Activated CD4-positive, CD25-positive, alpha-beta regulatory T cell treated with anti-CD3 and anti-CD28 coated beads, Interleukin-2, amount 50 U/mL, for 72 hours (primary cell): ENCODE data around the gene PSPC1.

Experiments used
- DNase-seq: peaks from one replicate; pipeline ENCODE4 v3.0.0; 2021

PSPC1 gene

DNA sequence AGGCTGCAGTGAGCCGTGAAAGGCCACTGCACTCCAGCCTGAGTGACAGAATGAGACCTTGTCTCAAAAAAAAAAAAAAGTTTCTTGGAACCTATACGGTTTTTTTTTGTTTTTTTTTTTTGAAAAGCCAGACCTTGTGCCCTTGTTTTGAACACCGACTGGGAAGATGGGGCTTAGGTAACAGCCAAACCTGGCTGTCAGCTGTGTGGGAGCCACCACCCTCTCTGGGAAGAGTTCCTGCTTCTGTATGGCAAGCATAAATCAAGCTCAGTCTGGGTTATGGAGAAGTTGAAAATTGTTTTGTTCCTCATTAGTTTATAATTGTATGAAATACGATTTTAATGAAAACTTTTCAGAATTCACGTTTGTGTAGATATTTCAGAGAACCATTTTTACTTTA lies 109.8 kb downstream of the PSPC1 start:
- no peak for DNase-seq

GRCh38 chr13:19670147-19670546 lies 112.6 kb downstream of the PSPC1 start:
- DNase-seq = no peak

GRCh38 chr13:19668778-19669177 lies 114.0 kb downstream of the PSPC1 start:
- DNase-seq = no peak

- no peak for DNase-seq
Measured at GRCh38 chr13:19665427-19665859, 117.3 kb downstream of the PSPC1 start.

DNA sequence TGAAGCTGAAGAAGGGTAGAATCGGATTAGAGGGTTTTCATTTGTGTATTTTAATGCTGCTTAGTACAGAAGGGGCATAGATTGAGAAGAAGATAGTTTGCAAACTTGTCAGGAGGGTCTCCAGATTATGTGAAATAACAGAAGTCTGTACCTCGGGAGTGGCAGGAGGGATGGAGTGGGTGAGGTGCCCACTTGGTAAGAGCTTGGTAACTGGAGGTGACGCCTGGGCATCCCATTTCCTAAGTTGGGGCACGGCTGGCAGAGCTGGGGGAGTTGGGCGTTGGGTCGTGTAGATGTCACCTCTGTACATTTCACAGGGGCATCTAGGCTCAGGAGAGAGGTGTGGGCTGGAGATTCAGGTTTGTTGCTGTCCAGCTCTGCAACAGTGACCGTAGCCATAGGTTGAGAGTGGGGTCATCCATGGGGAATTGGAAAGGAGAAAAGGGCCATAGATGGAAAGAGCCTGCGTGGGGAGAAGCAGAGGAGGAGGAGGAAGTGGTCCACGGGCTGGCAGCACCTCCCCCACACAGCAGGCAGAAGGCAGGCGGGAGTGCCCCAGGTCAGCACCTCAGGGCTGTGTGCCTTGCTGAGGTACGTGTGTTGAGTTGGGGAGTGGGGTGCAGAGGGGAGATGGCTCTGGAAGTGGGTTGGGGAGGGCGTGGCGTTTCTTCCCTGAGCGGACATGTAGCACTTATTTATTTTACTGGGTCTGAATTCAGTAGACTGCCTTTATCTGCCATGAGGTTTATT lies 118.1 kb downstream of the PSPC1 start:
- no peak for DNase-seq

DNA sequence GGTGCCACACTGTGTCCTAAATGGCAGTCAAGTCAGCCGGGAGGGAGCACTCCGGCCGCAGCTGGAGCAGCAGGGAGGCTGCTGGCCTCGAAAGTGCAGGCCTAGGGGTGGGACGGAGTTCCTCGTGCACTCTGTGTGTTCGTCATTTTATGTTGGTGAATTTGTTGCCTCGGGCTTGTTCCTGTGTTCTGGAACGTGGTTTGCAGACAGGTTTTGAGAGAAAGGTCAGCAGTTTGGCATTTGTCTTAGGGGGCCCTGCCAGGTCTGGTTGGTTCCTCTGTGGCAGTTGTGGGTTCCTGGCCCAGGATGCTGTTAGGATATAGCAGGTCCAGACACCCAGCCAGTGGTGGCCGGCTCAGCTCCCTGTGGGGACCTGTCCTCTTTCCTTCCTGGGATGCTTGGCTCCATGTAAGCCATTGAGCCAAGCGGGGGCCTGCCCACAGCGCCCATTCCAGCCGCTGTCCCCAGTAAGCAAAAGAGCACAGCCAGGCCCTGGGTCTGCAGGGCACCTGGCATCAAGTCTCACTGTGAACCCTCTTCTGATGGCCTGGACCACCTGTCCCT lies 119.2 kb downstream of the PSPC1 start:
- no peak for DNase-seq

GRCh38 chr13:19661561-19661960 lies 121.2 kb downstream of the PSPC1 start:
- no peak for DNase-seq

GRCh38 chr13:19661126-19661525 lies 121.6 kb downstream of the PSPC1 start:
- no peak for DNase-seq

DNA sequence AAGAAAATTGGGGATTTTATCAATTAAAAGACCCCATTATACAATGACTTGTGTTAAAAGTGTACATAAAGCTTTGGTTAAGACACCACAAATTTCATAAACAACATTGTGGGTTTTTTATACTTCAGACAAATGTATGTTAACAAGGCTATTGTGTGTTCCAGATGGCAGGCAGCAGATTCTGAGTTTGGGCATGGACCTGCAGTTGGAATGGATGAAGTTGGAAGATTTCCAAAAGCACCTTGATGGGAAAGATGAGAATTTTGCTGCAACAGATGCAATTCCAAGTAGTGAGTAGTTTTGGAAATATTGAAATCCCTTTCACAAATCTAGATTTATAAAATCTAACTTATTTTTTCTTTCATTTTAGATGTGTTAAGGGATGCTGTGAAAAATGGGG lies 123.9 kb downstream of the PSPC1 start:
- no peak for DNase-seq

DNA sequence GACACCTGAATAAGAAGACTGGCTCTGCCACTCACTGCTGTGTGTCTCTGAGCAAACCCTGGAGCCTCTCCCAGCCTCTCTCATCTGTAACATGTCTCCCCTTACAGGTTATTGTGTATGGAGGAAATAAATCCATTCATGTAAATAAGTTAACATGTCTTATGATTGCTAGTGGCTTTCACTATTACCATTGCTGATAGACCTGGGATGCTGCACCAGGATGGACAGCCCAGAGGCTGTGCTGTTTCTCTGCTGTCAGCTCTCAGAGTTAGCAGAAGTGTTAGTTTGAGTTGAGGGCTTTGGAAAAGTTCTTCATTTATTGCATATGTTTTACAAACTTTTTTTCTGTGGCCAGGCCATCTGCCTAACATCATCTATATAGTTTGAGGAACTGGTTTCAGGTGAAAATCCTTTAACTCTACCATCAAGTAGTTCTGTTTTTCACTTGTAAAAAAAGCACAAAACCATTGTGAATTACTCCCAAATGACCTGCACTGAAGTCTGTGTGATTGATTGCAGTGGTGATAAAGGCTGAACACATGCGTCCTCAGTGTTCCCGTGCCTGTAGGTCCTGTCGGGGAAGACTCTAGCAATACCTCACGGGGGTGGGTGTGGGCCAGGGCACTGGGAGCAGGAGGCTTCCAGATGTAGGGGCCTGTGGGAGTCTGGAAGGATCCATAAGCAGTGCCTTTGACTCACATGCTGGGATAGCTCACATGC lies 124.7 kb downstream of the PSPC1 start:
- DNase-seq = no peak
